BE2C (cell line): ENCODE data around the gene PRR16.

Experiments
- DNase-seq: peaks from one replicate; pipeline ENCODE4 v3.0.0-alpha.2; 2020
- H3K27me3 ChIP-seq: fragments of 250-450 bp; sonication (Bioruptor Pico); 2 replicates; pipeline ENCODE4 v1.5.1; 2020; ENCODE audit warnings: mild to moderate bottlenecking
- H3K36me3 ChIP-seq: fragments of 250-450 bp; sonication (Bioruptor Pico); 2 replicates; pipeline ENCODE4 v1.5.1; 2020; ENCODE audit warnings: mild to moderate bottlenecking
- H3K4me1 ChIP-seq: fragments of 250-450 bp; sonication (Bioruptor Pico); 2 replicates; pipeline ENCODE4 v1.5.1; 2020
- H3K4me3 ChIP-seq: 2 replicates; pipeline ENCODE4 v1.5.1; 2011; ENCODE audit warnings: low read depth, low read length
- H3K9me3 ChIP-seq: fragments of 250-450 bp; sonication (Bioruptor Pico); 2 replicates; pipeline ENCODE4 v1.5.1; 2020
- TF ChIP-seq, protein P1 (sequence below): IDR thresholded peaks from 2 replicates; pipeline ENCODE4 v1.5.1; 2012; ENCODE audit warnings: mild to moderate bottlenecking, low read depth, low read length

PRR16 gene

DNA sequence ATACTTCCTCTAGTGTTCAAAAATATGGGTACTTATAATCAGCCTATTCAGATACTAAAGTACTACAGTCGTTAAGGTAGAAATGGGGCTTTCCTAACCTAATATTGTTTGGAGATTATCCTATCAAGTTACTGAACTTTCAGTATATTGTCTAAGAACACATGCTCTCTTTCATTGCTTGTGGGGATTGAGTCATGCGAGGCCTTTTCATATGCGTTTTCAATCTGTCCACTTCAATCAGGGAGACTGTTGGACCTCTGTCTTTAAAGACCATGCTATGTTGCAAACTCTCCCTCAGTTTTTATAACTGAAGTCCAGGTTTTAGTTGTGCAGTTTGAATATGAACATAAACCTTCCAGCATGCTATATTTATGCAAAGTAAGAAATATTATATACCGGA is 15.0 kb downstream of the PRR16 start:
- Histone ChIP-seq H3K4me3 (no peak overlapping the region), H3K36me3 (no peaks in the 10 kb centered on the region), H3K27me3 (no peaks in the 10 kb centered on the region), H3K9me3 (no peaks in the 10 kb centered on the region), H3K4me1 (no peaks in the 10 kb centered on the region)
- no peak for DNase-seq
- TF ChIP-seq, protein P1, sequence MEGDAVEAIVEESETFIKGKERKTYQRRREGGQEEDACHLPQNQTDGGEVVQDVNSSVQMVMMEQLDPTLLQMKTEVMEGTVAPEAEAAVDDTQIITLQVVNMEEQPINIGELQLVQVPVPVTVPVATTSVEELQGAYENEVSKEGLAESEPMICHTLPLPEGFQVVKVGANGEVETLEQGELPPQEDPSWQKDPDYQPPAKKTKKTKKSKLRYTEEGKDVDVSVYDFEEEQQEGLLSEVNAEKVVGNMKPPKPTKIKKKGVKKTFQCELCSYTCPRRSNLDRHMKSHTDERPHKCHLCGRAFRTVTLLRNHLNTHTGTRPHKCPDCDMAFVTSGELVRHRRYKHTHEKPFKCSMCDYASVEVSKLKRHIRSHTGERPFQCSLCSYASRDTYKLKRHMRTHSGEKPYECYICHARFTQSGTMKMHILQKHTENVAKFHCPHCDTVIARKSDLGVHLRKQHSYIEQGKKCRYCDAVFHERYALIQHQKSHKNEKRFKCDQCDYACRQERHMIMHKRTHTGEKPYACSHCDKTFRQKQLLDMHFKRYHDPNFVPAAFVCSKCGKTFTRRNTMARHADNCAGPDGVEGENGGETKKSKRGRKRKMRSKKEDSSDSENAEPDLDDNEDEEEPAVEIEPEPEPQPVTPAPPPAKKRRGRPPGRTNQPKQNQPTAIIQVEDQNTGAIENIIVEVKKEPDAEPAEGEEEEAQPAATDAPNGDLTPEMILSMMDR, result no peak

DNA sequence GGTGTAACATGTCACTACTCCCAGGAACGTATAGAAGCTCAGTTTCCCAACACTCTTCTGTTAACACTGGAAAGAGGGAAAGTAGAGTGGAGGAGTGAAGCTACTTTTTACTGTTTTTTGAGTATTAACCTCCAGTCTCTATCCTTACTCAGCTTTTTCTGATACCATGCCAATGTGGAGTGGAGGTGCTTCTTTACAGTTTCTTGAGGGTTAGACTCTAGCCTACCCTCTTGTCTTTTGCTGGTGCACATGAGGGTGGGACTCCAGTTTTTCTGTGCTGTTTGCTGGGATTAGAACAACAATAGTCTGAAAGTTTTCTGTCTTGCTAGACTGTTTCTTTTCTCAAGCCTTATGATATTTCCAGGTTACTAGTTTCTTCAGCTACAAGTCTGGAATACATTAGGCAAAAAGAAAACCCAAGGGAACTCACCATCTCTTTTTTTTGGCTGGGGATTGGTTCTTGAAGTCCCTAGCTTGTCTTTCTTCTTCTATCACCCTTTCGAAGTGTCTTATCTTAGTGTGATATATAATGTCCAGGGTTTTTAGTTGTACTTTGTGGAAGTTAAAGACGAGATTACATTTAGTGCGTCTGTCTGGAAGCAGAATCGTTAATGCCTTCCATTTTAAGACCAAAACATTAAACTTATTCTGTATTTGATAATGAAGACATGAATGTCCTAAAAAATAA is 35.9 kb downstream of the PRR16 start:
- no peak overlapping the region for H3K4me3 ChIP-seq
- TF ChIP-seq, protein P1, result no peak
- no peaks in the 10 kb centered on the region for H3K27me3 ChIP-seq
- DNase-seq, result no peak
- H3K4me1 ChIP-seq, result no peaks in the 10 kb centered on the region
- H3K36me3 ChIP-seq, result no peaks in the 10 kb centered on the region
- H3K9me3 ChIP-seq, result no peaks in the 10 kb centered on the region

DNA sequence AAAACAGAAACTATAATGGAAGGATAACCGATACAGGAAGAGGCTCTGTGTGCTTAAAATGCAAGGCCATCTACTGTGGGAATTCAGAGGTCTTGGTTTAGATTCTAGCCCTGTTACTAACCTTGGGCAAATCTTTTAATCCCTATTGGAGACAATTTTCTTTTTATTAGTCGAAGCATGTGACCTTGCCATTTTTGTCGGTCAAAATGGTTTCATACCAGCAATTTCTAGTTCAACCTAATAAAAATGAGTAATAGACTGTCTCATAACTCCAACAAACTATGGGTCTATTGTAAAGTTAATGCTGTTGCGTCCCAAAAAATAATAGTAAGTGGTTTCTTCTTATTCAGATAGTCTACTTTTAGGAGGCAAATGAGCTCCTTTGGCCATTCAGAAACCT is 38.4 kb downstream of the PRR16 start:
- no peak overlapping the region for H3K4me3 ChIP-seq
- no peak for DNase-seq
- TF ChIP-seq, protein P1, result no peak
- no peaks in the 10 kb centered on the region for H3K36me3 ChIP-seq
- no peaks in the 10 kb centered on the region for H3K4me1 ChIP-seq
- no peaks in the 10 kb centered on the region for H3K9me3 ChIP-seq
- H3K27me3 ChIP-seq, result no peaks in the 10 kb centered on the region

DNA sequence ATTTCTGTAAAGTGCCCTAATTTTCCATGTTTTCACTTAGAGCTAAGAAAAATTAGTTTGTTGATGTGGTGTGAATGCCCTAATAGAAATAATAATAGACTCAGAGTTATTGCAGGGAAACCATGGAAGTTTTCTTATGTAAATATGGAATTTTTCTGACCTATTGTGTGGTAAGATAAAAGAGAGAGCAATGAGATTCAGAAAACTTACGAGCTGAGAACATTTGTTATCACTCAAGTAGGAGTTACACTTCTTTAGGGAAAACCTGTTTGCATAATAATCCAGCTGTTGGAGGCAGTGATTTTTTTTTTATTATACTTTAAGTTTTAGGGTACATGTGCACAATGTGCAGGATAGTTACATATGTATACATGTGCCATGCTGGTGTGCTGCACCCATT is 39.2 kb downstream of the PRR16 start:
- no peaks in the 10 kb centered on the region for H3K27me3 ChIP-seq
- DNase-seq, result no peak
- no peaks in the 10 kb centered on the region for H3K4me1 ChIP-seq
- no peaks in the 10 kb centered on the region for H3K36me3 ChIP-seq
- TF ChIP-seq, protein P1, result no peak
- no peaks in the 10 kb centered on the region for H3K9me3 ChIP-seq
- H3K4me3 ChIP-seq, result no peak overlapping the region

DNA sequence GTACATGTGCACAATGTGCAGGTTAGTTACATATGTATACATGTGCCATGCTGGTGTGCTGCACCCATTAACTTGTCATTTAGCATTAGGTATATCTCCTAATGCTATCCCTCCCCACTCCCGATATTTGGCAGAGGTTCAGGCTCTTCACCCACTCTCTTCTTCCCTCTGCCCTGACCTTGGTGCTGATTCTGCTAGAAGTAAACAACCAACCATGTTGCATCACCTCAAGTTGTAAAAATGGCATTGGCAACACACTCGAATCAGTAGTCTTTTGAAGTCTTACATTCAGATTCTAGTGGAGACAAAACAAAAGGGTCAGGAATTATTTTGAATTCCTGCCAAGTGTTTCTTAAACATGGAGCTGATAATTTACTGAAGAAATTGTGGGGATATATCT is 40.0 kb downstream of the PRR16 start:
- no peak overlapping the region for H3K4me3 ChIP-seq
- no peak for DNase-seq
- no peaks in the 10 kb centered on the region for H3K9me3 ChIP-seq
- H3K36me3 ChIP-seq, result no peaks in the 10 kb centered on the region
- no peaks in the 10 kb centered on the region for H3K27me3 ChIP-seq
- TF ChIP-seq, protein P1, result no peak
- H3K4me1 ChIP-seq, result no peaks in the 10 kb centered on the region

DNA sequence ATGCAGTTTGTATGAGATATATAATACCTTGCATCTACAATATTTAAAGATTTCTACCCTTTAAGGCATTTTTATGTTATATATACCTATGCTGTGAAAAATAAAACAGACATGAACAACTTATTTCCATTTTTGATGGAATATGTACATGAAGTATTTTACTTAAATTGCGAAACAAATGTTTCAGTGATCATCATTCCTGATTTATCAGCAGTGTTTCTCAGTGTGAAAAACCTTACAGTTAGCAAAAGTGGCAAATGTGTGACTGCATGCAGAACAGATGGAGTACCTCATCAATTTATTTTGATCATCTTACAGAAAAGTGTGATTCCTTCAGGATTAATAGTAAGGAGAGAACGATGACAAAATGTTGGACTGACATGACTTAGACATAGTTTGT is 43.1 kb downstream of the PRR16 start:
- H3K9me3 ChIP-seq, result no peaks in the 10 kb centered on the region
- TF ChIP-seq, protein P1, result no peak
- no peak for DNase-seq

More for the DNA sequence above, 43.1 kb downstream of the PRR16 start:
- Histone ChIP-seq H3K4me1 (peaks cover 11% of the 10 kb centered on the region), H3K4me3 (no peak overlapping the region), H3K36me3 (no peaks in the 10 kb centered on the region), H3K27me3 (no peaks in the 10 kb centered on the region)
